ENCODE data around the gene HJURP.

Gene HJURP

GRCh38 chr2:233791883-233792329, 62.4 kb downstream of the HJURP start:
- DNase-seq = no peak

GRCh38 chr2:233791151-233791882, 63.0 kb downstream of the HJURP start:
- no peak for DNase-seq

- no peak for DNase-seq
These were observed 64.8 kb downstream of the HJURP start for GRCh38 chr2:233789554-233789953.
